Neural progenitor cell (in vitro differentiated cells): ENCODE results near the gene ANKRD60.

ENCODE experiments used
- EZH2 ChIP-seq: fragments of 200-600 bp; sonication (generic); IDR thresholded peaks from 2 replicates; pipeline ENCODE4 v1.6.1; 2017; ENCODE audit warnings: antibody characterized with exemption, mild to moderate bottlenecking, moderate library complexity
- TF ChIP-seq, protein P1 (sequence below): fragments of 200-600 bp; sonication (generic); IDR thresholded peaks from 2 replicates; pipeline ENCODE4 v1.5.1; 2017; ENCODE audit warnings: antibody characterized with exemption, mild to moderate bottlenecking

DNA sequence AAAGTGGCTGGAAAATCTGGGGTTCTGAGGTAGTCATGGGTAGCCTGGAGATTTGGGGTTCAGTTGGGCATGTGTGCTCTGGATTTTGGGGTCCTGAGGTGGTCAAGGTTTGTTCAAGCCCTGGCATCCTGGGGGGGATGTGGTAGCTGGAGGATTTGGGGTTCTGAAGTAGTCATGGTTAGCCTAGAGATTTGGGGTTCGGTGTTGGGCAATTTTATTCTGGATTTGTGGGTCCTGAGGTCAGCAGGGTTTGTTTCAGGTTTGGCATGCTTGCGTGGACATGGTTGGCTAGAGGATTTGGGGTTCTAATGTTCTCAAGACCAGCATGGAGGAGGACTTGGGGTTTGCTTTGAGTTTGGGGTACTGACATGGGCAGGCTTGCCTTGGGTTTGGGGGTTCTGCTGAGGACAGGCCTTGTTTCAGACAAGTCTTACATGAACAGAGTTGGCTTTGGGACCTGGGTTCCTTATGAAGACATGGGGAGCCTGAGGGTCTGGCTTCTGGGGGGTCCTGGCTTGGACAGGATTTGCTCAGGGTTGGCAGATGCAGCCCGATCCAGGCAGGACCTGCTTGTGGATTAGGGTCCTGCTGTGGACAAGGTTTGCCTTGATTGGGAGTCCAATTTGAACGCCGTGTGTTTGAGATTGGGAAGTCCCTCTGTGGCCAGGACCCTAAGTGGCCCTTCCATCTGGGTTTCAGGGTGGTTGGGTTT is 906 bp downstream of the ANKRD60 start:
- TF ChIP-seq, protein P1, sequence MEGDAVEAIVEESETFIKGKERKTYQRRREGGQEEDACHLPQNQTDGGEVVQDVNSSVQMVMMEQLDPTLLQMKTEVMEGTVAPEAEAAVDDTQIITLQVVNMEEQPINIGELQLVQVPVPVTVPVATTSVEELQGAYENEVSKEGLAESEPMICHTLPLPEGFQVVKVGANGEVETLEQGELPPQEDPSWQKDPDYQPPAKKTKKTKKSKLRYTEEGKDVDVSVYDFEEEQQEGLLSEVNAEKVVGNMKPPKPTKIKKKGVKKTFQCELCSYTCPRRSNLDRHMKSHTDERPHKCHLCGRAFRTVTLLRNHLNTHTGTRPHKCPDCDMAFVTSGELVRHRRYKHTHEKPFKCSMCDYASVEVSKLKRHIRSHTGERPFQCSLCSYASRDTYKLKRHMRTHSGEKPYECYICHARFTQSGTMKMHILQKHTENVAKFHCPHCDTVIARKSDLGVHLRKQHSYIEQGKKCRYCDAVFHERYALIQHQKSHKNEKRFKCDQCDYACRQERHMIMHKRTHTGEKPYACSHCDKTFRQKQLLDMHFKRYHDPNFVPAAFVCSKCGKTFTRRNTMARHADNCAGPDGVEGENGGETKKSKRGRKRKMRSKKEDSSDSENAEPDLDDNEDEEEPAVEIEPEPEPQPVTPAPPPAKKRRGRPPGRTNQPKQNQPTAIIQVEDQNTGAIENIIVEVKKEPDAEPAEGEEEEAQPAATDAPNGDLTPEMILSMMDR: no peak
- no peak for TF ChIP-seq EZH2
